GM19372 (cell line): ENCODE results near the gene IQSEC1.

Experiments used
- ATAC-seq: cut with Tn5 transposase; IDR thresholded peaks from one replicate; pipeline ENCODE4 v1.9.1; 2021; ENCODE audit warnings: mild to moderate bottlenecking, low read depth, moderate library complexity; ENCODE audit not compliant: unreplicated experiment

The IQSEC1 gene

DNA sequence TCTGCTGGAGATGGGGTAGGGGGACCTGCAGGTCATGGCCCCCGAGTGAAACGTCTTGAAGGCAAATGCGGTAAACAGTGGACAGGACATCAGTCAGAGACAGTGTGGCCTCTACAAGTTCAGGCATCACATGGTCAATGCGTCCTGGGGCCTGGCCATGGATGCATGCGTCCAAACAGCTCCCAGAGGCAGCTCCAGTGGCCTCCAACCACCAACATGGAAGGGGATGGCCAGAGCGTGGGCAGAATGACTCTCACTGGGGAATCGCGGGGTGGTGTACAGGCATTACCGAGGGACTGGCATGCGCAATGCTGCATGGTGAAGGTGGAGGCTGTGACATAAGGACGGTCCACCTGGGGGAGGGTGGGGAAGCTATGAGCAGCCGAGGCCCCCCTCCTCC is 35.6 kb upstream of the IQSEC1 start:
- no peak for ATAC-seq

- ATAC-seq: no peak
Measured at GRCh38 chr3:13107661-13108060, 34.4 kb upstream of the IQSEC1 start.

DNA sequence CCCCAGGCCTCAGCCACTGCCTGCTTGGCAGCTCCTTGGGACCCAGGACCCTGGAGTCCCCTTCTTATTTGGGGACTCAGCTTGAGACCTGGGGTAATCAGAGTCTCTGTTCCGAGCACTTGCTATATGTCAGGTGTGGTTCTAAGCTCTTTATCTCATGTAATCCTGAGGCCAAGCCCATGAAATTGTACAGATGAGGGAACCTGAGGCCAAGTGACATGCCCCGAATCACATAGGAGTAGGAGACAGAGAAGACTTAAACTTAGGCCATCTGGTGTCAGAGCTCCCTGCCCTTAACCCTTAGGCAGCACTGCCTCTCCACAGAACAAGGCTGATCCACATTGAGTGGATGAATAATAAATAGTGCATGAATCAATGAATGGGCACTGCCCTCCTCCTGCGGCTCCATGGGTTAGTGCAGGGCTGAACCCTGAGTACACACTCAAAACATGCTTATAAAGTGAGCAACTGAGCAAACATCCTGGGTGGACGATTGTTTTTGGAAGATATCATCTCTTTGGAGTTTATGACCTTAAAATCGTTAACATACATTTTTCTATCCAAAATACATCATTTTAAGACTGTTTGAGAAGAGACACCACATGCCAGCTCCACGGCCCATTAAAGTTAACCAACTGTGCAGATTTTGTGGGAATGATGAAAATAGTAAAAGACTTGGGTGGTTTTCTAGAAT is 33.2 kb upstream of the IQSEC1 start:
- no peak for ATAC-seq

GRCh38 chr3:13105896-13106250 is 32.6 kb upstream of the IQSEC1 start:
- no peak for ATAC-seq

DNA sequence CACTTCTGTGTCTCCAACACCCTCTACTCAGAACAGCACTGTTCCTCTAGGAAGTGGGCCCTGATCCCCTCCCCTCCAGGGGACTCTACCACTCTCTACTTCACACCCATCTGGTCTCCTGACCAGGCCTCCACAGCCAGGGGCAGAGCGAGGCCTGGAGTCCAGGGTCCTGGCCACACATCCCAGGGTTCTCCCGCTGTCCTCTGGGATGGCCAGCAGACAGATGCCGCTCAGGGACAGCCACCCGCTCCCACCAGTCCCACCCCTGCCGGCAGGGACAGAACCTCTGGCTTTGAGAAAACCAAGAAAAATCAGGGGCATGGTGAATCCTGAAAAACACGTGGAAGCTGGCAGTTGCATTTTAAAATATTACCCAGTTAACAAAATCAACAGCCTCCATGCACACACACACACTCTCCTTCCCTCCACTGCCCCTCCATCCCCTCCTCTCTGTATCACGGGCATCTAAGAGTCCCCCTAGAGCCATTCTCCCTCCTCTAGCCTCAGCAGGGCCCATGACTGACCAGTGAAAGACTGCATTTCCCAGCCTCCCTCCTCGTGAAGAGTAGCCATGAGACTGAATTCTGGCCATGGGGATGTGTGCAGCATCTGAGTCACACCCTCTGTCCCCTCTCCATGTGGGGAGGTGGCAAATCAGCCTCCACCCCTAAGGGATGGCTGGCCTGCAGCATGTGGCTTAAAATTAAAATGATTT is 32.1 kb upstream of the IQSEC1 start:
- no peak for ATAC-seq

DNA sequence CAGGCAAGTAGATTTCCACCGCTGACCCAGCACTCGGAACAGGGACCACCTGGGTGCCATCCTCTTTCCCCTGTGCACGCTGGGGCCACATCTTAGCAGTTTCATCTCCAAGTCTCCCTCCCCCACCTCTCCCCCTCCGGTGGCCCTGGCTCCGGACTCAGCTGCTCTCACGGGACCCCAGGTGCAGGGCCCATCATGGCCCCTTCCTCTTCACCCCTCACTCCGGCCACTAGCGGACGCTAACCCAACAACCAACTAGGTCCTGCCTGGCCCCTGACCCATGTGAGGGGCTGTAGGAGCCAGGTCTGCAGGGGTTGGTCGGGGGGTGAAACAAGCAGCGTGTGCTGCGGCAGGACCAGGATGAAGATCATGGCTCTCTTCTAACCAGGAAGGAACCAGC is 31.3 kb upstream of the IQSEC1 start:
- no peak for ATAC-seq

DNA sequence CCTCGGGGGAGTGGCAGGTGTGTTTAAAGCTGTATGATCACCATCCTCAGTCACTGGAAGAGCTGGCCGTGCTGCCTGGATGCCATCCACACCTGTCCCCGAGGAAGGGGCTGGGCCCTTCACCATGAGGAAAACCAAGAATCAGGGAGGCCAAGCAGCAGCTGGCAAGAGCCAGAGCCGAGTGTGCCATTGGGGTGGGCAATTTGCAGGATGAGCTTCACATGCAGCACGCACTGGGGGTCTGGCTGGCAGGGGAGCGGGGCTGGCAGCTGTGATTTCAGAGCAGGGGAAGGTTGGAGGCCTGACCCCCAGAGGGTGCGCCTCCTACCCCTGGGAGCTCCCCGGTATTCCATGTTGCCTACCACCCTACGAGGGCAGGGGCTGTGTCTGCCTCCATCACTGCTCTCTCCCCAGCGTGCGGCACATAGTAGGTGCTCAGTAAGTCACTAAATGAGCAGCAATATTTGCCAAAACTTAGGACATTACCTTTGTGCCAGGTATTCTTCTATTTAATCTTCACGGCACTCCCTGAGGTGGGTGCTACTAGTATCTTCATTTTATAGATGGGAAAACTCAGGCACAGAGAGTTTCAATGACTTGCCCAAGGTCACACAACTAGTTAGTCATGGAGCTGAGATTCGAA is 30.3 kb upstream of the IQSEC1 start:
- ATAC-seq: no peak

DNA sequence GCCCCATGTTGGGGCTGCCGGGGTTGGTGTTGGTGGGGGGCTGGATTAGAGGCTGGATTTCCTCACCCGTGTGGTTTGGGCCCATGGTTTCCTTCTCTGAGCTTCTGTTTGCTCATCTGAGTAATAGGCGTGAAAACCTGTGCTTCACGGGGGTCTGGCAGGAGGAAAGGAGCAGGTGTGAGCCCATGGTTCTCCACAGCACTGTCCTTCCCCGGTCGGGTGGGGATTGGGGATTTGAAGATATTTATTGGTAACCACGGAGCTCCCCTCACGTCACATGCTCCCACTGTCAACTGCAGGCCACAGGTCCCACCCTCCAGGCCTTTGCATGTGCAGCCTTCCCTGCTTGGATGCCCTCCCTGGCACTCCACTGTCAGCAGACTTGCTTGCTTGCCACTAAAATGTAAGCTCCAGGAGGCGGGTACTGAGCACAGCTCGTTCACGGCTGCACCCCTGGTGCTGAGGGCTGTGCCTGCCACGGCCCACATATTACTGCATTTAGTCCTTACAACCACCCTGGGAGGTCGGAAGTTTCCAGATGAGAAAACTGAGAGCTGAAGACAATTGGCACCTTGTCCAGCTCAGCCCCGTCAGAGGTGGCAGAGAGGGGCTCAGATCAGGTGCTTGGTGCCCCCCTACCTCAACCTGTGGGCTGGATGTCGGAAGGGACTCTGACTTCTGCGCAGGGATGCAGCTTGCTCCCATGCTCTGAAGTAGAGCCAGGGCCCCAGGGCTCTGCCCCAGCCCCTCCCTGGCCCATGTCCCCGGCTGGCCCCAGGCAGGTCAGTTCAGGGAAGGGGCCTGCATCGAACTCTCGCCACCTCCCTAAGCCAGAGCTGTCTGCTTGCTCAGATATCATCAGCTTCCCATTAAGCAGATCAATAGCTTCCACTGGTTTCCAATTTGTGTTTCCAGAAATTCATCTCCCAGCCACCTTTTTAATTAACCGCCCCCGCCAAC is 29.4 kb upstream of the IQSEC1 start:
- no peak for ATAC-seq

DNA sequence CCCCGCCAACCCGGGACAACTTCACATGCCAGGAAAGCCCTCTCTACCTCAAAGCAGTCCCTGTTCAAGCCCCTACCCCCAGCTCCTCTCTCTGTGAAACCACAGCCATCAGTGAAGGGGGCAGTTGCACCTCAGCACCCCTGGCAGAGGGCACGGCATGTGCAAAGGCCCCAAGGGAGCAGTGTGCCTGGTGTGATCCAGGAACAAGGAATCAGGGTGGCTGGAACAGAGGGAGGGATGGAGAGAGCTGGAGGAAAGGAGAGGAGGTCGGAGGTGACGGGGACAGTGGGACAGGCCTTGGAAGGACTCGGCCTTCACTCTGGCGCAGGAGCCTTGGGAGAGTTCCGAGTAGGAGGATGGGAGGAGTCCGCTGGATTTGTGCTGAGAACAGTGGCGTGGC is 26.5 kb upstream of the IQSEC1 start:
- no peak for ATAC-seq

DNA sequence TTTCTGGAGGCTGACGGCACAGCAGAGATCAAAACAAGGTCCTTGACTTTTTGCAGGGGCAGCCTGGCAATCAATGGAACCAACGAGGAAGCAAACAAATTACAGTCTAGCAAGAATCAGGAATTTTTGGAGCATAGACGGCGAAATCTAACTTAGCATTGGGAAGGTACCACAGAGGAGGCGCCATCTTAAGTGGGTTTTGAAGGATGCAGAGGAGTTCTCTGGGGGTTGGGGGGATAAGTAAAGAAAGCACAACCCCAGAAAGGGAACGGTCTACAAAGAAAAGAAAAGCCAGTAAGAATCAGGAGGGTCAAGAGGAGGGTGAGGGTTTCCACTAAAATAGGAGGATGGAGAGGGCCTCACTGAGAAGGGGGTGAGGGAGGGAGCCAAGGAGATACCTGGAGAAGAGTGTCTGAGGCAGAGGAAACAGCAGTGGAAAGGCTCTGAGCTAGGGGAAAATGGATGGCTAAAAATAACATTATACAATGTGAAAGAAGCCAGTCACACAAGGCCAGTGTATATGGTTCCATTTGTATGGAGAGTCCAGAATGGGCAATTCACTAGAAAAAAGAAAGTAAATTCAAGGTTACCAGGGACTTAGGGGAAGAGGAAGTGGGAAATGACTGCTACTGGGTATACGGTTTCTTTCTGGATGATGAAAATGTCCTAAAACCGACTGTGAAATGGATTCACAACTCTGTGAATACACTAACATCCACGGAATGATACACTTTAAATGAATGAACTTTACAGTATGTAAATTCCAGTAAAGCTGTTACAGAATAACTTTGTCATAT is 25.2 kb upstream of the IQSEC1 start:
- ATAC-seq: no peak

DNA sequence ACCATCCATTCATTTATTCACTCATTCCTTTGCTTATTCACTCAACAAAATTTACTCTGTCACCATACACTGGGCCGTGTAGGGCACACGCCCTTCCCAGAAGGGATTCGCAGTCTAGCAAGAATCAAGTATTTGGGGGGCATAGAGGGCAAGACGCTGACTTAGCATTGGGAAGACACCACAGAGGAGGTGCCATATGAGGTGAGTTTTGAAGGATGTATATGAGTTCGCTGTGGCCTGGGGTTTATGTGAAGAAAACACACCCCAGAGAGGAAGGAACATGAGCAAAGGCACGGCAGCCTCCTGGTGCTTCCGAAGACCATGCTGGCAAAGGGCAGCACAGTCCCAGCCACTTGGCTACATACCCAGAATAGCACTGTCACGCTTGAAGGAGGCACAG is 23.1 kb upstream of the IQSEC1 start:
- ATAC-seq: no peak

DNA sequence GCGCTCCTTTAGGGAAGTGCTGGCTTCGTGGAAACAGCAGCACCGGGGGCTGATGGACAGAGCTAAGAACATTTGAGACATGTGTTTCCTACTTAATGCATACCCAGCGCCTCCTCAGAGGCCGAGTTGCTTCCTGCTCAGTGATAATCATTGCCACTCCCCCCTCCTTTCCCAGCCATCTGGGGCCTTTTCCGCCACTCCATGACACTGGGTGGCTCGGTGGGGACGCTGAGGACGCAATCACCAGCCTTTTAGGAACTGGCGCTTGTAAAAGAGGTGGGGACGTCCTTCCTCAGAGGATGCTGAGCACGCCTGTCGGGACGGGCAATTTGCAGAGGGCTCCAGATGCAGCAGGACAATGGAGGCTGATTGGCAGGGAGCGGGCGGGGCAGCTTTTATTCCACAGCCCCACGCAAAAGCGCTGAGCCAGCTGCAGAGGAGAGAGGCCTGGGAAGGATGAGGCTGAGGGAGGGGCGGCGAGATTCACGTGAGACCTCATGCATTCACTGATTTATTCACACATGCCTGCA is 22.2 kb upstream of the IQSEC1 start:
- ATAC-seq: no peak

DNA sequence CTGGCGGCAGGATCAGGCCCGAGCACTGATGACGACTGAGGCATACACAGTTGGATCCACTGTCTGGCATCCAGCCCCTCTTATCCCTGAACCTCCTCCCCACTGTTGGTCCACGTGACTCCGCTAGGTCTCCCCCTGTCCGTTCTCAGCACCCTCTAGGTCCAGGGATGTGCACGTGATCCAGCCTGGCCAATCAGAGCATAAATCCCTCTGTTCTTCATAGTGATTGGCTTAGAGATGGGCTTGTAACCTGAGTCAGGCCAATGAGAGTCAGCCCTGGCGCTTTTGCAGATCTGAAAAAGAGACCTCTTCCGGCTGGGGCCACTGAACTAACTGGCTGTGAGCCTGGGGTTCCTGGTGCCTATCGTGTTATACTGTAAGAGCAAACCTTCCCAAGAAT is 20.5 kb upstream of the IQSEC1 start:
- no peak for ATAC-seq

DNA sequence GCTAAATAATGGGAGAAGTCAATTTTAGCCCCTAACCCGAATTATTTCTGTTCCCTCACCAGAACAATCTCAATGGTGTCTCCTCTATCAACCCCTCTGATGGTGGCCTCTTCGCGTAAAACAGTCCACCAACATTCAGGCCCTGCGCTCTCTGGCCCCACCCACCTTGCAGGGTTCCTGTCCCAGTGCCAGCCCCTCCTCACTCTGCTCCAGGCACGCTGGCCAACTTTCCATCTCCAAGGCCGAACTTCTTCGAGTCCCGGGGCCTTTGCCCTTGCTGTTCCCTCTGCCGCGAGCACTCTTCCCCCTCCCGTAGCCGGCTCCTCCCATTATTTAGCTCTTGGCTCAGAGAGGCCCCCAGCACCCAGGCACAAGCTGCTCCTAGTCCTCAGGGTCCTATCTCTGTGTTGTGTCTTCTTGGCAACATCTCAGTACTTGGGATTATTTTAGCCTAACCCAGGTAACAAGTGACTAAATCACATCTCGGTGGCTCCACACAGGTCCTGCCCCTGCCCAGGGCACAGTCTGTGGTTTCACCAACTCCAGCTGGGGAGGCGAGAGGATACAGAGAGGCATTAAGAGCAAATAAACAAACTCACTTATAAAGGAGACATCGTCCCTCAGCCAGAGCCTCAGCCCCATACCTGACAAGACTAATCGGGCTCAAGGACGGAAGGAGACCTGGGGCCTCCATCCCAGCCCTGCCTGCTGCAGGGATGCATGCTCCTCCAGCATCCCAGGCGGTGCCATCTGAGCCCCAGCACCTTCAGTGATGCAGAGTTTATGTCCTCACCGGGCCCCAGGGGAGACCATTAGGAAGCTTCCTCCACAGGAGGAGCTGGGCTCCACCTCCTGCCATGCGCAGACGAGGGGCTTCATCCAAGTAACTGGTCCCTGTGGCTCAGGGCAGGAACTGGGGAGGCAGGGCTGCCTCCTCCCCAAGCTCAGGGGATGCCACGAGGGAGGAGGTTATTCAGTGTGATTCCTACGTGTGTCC is 19.7 kb upstream of the IQSEC1 start:
- ATAC-seq: no peak

GRCh38 chr3:13091898-13092611 is 18.8 kb upstream of the IQSEC1 start:
- peak; percentile 57 for ATAC-seq

DNA sequence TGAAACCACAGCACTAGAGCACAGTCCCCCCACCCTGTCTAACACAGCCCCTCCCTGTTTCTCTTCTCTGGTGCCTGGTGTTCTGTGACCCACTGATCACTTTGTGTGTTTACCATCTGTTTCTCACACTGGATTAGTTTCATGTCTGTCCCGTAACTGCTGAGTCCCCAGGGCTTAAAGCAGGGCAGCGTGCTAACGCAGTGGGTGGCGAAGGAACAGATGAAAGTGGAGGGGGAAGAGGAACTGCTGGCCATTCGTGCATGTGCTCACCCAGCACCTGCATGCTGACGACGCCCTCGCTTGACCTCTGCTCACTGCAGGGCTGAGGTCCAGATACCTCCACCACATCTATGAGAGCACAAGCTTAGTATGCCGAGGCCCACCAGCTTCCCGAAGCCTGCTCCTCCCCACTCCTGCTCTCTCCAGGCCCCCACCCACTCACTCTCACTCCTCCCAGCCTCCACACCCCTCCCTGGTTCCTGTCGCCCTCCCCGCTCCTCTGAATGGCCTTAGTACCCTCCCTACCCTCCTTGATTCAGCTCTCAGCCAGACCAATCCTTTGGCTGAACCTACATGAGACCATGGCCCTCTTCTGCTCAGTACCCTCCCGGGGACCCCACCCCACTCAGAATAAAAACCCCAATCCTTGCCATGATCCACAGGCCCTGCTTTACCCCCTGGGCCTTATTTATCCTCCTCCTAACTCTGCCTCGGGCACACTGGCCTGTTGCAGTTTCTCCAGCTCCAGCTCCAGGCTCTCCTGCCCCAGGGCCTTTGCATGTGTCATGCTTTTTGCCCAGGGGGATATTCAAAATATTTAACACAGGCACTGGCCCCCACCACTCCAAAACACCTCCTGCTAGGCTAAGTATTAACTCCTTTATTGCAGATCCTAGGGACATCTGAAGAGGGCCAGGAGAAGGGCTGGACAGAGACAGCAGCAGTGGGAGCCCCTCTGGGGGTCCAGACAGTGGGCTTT is 15.1 kb upstream of the IQSEC1 start:
- peak; percentile 52 for ATAC-seq
